Cerebellar cortex (tissue), 1 donor: ENCODE data around the gene B4GALT1.

Experiments
- DNase-seq: peaks from one replicate; pipeline ENCODE4 v3.0.0-alpha.2; 2015; ENCODE audit warnings: low spot score

Gene B4GALT1

DNA sequence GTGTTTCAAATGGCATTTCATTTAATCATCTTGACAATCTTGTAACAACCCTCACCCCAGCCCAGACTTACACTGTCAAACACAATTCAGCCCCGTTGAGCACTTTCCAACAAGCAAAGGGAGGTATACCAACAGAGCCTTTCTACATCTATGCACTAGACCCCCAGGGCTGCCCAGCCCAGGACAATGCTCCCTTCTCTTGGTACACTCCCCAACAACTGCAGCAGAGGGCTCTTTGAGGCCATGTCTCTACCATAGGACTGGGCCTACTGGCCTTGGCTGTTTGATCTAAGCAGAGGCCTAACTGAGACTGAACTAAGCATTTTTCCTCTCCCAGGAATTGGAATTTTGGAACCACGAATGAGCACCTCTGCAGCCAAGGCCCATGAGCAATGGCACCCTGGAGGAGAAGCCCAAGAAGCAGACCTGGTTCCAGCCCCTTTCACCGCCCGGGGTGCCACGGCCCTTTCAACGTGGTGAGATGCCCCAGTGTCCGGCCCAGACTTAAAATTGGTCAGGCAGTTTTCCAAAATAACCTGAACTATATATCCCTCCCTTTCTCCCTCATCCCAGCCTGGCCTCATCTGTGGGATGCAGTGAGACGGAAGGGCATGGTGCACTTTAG, 43.6 kb downstream of the B4GALT1 start:
- no peak for DNase-seq

DNA sequence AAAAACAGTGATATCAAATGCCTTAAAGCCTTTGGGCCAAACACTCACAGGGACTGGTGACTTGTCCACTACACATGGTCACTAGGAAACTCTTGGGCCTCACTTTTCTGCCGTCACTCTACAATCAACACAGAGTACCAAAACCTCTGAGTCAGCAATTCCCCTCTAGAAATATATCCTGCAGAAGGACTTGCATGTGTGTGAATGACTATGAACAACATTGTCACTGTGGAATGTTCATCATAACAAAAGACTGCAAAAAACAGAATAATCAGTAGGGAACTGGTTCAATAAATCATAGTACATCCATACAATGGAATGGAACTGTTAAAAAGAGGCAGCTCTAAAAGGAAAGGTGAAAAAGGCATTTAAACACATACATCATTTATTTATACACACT, 46.5 kb downstream of the B4GALT1 start:
- no peak for DNase-seq

- DNase-seq: no peak
These were observed 49.3 kb downstream of the B4GALT1 start for GRCh38 chr9:33117796-33118195.

GRCh38 chr9:33117306-33117705, 49.8 kb downstream of the B4GALT1 start:
- no peak for DNase-seq

DNA sequence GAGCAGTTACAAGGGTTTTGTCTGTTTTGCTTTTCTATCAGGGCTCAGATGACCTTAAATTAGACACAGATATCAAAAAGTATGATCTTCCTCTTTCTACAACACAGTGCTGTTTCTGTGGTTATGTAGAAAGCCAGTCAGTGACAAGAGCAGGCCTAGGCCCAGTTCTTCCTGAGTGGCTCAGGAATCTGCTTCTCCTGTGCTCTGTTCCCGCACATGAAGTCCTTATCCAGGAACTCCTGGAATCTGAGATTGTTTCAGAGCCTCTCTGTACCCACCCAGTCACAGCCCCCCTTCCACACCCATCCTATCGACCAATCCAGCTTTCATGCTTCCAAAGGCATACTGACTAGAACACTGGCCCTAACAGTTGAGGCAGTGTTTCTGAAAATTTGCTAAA, 50.3 kb downstream of the B4GALT1 start:
- DNase-seq: no peak

- no peak for DNase-seq
These were observed 52.4 kb downstream of the B4GALT1 start for GRCh38 chr9:33114746-33115145.

DNA sequence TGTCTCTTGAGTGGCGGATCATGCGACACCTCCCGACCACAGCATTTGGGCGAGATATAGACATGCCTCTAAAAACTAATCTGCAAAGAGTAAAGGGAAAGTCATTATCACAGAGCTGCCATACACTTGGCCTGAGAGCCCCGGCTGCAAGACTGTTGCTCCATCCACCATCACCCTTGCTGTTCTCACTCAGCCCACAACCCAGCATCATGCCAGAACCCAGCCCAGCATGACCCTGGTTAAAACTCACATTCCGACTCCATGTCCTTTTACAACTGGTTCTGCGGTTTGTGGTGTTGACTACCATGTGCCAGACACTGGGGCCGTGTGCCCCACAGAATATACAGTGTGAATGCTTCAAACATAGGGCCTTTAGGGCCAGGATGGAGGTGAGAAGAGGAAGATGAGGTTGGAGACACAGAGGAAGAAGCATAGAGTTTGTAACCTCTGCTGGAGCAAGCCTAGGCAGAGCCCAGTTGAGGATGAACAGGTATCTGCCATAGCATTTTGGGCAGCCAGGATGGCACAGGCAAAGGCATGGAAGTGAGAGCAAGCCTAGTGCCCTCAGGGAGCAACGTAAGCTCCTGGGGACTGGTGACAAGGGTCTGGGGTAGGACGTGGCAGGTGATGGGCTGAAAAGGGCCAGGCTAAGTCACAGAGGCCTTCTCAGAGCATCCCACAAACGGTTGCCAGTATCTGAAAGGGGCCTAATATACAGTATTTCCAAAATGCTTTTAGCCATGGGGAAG, 53.2 kb downstream of the B4GALT1 start:
- no peak for DNase-seq

GRCh38 chr9:33112094-33112493, 55.0 kb downstream of the B4GALT1 start:
- no peak for DNase-seq

DNA sequence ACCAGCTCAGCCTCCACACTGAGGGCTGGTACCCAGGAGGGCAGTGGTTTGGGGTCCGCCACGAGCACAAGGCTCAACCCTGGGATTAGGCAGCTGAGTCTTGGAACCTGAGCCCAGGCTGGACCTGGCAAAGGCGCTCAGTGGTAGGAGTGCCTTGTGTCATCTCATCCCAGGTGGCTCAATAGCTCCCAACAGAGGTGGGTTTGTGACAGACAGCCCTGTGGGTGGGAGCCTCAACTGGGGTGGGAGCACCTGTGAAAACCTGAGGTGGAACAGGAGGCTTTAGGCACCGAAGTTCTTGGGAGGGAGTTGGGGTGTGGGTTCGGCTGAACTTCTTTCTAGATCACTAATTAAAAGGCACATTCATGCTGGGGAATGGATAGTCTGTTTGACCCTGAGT, 55.5 kb downstream of the B4GALT1 start:
- no peak for DNase-seq

GRCh38 chr9:33110686-33111085, 56.5 kb downstream of the B4GALT1 start:
- DNase-seq: no peak

DNA sequence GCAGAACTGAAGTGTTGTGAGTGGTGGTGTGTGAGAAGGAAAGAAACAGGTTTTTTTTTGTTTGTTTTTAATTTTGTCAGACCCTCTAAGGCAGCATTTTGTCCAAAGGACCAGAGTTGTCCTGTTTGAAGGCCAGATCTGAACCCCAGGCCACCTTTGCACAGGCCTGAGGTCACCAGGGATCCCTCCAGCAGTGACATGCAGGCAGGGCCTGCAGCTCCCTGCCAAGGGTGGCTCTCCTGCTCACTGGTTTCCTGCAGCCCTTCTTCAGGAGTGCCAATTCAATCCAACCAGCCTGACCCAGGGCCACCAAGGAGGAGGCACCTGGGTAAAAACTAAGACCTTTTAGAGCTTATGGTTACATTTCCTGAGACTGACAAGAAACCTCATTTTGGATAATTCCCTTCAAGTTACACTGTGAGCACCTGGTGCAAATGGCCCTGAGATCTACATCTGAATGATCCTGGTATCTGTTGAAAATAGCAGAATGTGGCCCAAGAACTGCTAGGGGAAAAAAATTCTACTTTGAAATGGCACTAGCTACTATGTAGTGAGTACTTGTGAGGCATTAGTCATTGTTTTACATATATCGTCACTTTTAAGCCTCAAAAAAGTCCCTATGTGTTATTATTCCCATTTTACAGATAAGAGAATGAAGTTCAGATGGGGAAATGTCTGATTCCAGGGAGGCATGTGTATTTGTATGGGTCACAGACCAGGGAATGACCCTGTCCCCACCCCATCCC, 57.1 kb downstream of the B4GALT1 start:
- no peak for DNase-seq

DNA sequence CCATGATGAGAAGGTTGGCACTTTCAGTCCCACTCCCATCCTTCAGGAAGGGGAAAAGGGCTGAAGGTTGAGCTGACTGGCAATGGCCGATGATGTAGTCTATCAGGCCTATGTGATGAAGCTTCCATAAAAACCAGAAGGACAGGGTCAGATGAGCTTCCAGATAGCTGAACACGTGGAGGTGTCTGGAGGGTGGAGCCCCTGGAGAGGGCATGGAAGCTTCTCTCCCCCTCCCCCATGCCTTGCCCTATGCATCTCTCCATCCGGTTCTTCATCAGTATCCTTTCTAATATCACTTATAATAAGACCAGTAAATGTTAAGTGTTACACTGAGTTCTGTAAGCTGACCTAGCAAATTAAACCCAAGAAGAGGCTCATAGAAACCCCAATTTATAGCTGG, 58.0 kb downstream of the B4GALT1 start:
- DNase-seq: no peak

- no peak for DNase-seq
These were observed 58.7 kb downstream of the B4GALT1 start for GRCh38 chr9:33108472-33108871.

DNA sequence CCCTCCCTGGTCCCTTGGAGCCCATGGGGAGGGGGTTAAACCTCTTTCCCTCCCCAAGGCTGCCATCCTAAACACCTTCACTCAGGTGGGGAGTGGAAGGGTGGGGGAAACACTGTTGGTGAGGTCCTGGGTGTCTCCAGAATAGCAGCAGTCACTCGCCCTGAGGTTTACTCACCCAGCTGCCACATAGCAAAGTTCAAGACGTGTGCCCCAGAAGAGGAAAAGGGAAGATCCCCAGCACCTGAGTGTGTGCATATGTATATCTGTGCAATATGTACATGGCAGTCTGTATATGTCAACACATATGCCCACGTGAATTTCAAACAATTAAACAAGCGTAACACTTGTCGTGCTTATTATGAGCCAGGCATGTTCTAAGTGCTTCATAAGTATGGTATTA, 59.4 kb downstream of the B4GALT1 start:
- no peak for DNase-seq

DNA sequence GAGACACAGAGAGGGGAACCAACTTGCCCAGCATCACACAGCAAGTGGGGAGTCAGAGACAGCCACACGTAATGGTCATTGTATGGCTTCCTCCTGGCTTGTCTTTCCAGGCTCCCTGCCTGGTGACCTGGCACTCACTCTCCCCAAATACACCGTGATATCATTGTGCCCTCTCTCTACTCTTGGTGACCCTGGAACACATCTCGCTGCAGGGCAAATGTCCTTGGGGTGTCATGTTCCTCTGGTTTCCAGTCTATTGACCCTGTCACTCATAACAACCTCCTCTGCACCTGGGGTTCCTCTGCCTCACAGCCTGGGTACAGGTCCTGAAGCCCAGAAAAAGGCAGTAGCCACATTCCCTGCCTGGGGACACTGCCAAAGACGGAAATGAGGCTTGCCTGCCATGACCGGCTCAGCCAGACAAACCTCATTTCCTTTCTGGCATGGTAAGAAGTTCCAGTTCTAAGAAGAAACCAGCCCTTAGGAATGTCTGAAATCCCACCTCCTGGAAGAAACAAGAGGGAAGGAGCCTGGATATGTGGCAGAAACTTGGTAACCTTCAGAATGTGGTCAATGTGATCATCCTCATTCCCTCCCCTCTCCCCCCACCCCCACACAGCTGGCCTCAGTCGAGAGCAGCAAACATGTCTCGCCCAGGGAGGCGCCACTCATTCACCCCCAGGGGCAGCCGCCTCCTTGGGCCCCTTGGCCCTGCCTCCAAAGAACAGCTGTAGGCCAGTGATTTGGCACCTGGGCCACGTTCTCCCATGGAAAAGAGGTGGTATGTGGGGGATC, 60.1 kb downstream of the B4GALT1 start:
- peak; percentile 91 for DNase-seq

GRCh38 chr9:33106372-33106771, 60.8 kb downstream of the B4GALT1 start:
- DNase-seq: no peak

DNA sequence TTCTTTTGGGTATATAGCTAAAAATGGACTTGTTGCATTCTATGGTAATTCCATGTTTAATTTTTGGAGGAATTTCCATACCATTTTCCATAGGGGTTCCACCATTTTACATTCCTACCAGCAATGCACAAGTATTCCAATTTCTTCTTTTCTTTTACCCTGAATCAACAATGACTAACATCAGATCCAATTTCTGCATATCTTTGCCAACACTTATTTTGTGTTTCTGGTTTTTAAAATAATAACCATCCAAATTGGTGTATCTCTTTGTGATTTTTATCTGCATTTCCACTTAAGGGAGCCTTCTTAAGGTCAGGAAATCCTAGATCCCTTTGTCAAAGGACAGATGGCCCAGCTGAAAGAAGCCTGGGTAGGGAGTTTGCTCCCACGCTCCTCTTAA, 61.2 kb downstream of the B4GALT1 start:
- DNase-seq: no peak

- no peak for DNase-seq
These were observed 61.6 kb downstream of the B4GALT1 start for GRCh38 chr9:33105504-33105903.

- DNase-seq: no peak
These were observed 62.7 kb downstream of the B4GALT1 start for GRCh38 chr9:33104401-33104800.

DNA sequence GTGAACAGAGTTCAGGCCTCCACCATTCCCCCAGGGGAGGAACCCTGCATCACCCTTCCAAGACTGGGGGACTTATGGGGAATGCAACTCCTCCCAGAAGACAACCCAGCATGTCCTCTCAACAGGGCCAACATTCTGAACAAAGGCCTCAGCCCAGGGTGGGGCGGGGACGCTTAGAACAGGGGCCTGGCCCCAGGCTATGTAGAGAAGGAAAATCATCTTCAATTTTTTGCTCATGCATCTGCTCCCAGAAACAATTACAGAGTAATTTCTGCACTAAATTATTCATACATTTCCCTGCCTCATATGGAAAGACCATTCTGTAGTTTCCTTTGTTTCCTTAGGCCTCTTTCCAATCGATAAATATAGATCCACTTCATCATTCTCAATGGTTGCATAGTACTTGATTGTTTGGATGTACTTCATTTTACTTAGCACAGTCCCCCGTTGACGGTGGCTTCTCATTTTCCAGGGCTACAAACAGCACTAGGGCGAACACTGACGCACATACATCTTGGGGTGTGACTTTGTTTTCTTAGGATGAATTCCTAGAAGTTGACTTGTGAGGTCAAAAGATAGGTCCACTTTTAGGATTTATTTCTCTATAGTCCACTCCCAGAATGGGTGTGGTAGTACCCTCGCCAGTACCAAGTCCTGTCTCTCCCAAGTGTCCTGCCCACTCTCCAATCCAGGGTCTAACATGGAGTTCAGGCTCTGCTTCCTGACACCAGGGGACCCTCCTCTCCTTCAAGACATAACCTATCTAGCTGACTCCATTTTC, 63.4 kb downstream of the B4GALT1 start:
- DNase-seq: no peak

- DNase-seq: no peak
These were observed 64.5 kb downstream of the B4GALT1 start for GRCh38 chr9:33102551-33103210.
